CD14-positive monocyte (primary cell): ENCODE results near the gene SLC31A1. TPM values are rescaled to one million over a fixed set of nuclear protein-coding genes. Genes with fewer than 3 reads are reported as not detected.
A peak's percentile ranks its signal among the peaks of the same experiment; 100 is the strongest.

ENCODE experiments used
- DNase-seq, 3 donors: peaks; one replicate each; pipeline ENCODE4 v3.0.0-alpha.2; 2011 to 2022
- H2AFZ ChIP-seq: 2 replicates; pipeline ENCODE4 v1.6.0; 2012; ENCODE audit warnings: mild to moderate bottlenecking, low read depth, low read length, inconsistent platforms; ENCODE audit not compliant: insufficient read depth, poor library complexity, severe bottlenecking
- H3K27ac ChIP-seq, 2 donors: 1 replicate in 1 of 2; 2 replicates in 1 of 2; pipeline ENCODE4 v1.5.1; 2012 to 2013; ENCODE audit warnings: low read length in 2 of 2, control low read depth in 1 of 2, inconsistent platforms in 1 of 2, low read depth in 1 of 2, mild to moderate bottlenecking in 1 of 2
- H3K27me3 ChIP-seq, 2 donors: one replicate each; pipeline versions ENCODE4 v1.6.0 to v1.6.1; 2011 to 2013; ENCODE audit warnings: low read length in 2 of 2; ENCODE audit not compliant: control insufficient read depth in 2 of 2, insufficient read depth in 2 of 2
- H3K36me3 ChIP-seq, 2 donors: replicated peaks in 1 of 2; 1 replicate in 1 of 2; 2 replicates in 1 of 2; pipeline versions ENCODE4 v1.5.1 to v1.6.1; 2012 to 2013; ENCODE audit warnings: low read length in 2 of 2, control low read depth in 1 of 2, inconsistent platforms in 1 of 2, mild to moderate bottlenecking in 1 of 2; ENCODE audit not compliant: insufficient read depth in 2 of 2, control insufficient read depth in 1 of 2
- H3K4me1 ChIP-seq, 2 donors: 1 replicate in 1 of 2; 2 replicates in 1 of 2; pipeline versions ENCODE4 v1.5.1 to v1.6.1; 2012 to 2013; ENCODE audit warnings: low read length in 2 of 2, control low read depth in 1 of 2, inconsistent platforms in 1 of 2, mild to moderate bottlenecking in 1 of 2, moderate library complexity in 1 of 2; ENCODE audit not compliant: insufficient read depth in 2 of 2, control insufficient read depth in 1 of 2
- H3K4me2 ChIP-seq: replicated peaks from 2 replicates; pipeline ENCODE3; 2012; ENCODE audit warnings: low read length, moderate library complexity, mild to moderate bottlenecking; ENCODE audit not compliant: poor library complexity, severe bottlenecking; ENCODE audit errors: extremely low read depth
- H3K4me3 ChIP-seq, 3 experiments: fragments of 200-600 bp in 1 of 3; sonication (generic) in 1 of 3; replicated peaks in 1 of 3; 1 replicate in 2 of 3; 2 replicates in 1 of 3; pipeline ENCODE4 v1.5.1; 2011 to 2013; ENCODE audit warnings: low read length in 3 of 3, mild to moderate bottlenecking in 3 of 3, control low read depth in 2 of 3, low read depth in 2 of 3, inconsistent platforms in 1 of 3, moderate library complexity in 1 of 3
- H3K79me2 ChIP-seq: 2 replicates; pipeline ENCODE4 v1.6.0; 2012; ENCODE audit warnings: mild to moderate bottlenecking, control low read depth, inconsistent platforms, low read length, moderate library complexity; ENCODE audit not compliant: insufficient read depth
- H3K9ac ChIP-seq: 2 replicates; pipeline ENCODE4 v1.6.0; 2017; ENCODE audit warnings: low read length, mild to moderate bottlenecking; ENCODE audit not compliant: insufficient read depth, poor library complexity, severe bottlenecking
- H3K9me3 ChIP-seq, 2 donors: replicated peaks in 1 of 2; 1 replicate in 1 of 2; 2 replicates in 1 of 2; pipeline versions ENCODE4 v1.5.1 to v1.6.1; 2012 to 2013; ENCODE audit warnings: low read length in 2 of 2, control low read depth in 1 of 2; ENCODE audit not compliant: control insufficient read depth in 1 of 2, insufficient read depth in 1 of 2
- H4K20me1 ChIP-seq: 2 replicates; pipeline ENCODE4 v1.6.0; 2012; ENCODE audit warnings: mild to moderate bottlenecking, low read length, control low read depth, moderate library complexity; ENCODE audit not compliant: insufficient read depth
- H3K27ac Mint-ChIP-seq, 7 donors: one replicate each; pipeline ENCODE4 v1.8.0; 2020; ENCODE audit warnings: mild to moderate bottlenecking in 7 of 7, mixed read lengths in 7 of 7, moderate library complexity in 6 of 7, inconsistent platforms in 2 of 7
- H3K27me3 Mint-ChIP-seq, 3 donors: one replicate each; pipeline ENCODE4 v1.8.0; 2021 to 2022; ENCODE audit warnings: low read depth in 3 of 3, mild to moderate bottlenecking in 3 of 3, mixed read lengths in 3 of 3, moderate library complexity in 3 of 3, inconsistent platforms in 1 of 3
- H3K36me3 Mint-ChIP-seq, 2 donors: one replicate each; pipeline ENCODE4 v1.8.0; 2020; ENCODE audit warnings: mixed read lengths in 2 of 2, inconsistent platforms in 1 of 2, mild to moderate bottlenecking in 1 of 2
- H3K4me1 Mint-ChIP-seq: one replicate; pipeline ENCODE4 v1.8.0; 2020; ENCODE audit warnings: mild to moderate bottlenecking, mixed read lengths
- H3K4me3 Mint-ChIP-seq, 2 donors: one replicate each; pipeline ENCODE4 v1.8.0; 2020; ENCODE audit warnings: mild to moderate bottlenecking in 2 of 2, mixed read lengths in 2 of 2, moderate library complexity in 1 of 2
- H3K9me3 Mint-ChIP-seq, 7 donors: one replicate each; pipeline ENCODE4 v1.8.0; 2020 to 2022; ENCODE audit warnings: mixed read lengths in 7 of 7, mild to moderate bottlenecking in 6 of 7, moderate library complexity in 6 of 7, inconsistent platforms in 2 of 7
- CTCF ChIP-seq: fragments of 200-600 bp; IDR thresholded peaks from one replicate; pipeline ENCODE4 v1.8.0; 2022; ENCODE audit warnings: antibody characterized with exemption, mild to moderate bottlenecking
- WGBS: methylation state at CpG from one replicate; pipeline ENCODE4 v1.1.5; 2013; ENCODE audit warnings: missing lambda C conversion rate; ENCODE audit not compliant: insufficient coverage; 5-methylcytosine and 5-hydroxymethylcytosine counted together
- intact Hi-C, 2 donors: fragments of 100-400 bp; cut with micrococcal nuclease; formaldehyde crosslinking; loops; one replicate each; pipeline versions ENCODE4 v1.15.0 to v1.15.1; 2023
- polyA plus RNA-seq, 3 donors: library from polyadenylated mRNA; depleted of rRNA in 1 of 3; unstranded in 2 of 3; stranded (reverse) in 1 of 3; fragments of 300-500 nt in 2 of 3; fragments of >200 nt in 1 of 3; fragmentation: Illumina TruSeq in 2 of 3; gene quantifications; 1 replicate in 2 of 3; 2 replicates in 1 of 3; pipeline ENCODE4 v1.2.3, GENCODE V29; 2012 to 2021

The SLC31A1 gene
- polyA plus RNA-seq, 3 donors = 20.4 to 49.0 (median 38.8) TPM

- Mint-ChIP-seq H3K27ac (peak overlapping the region in 1 of 7 donors; percentile 33), H3K27me3 (peaks cover 0 to 3% (median 2%) of the 10 kb centered on the region in 3 donors), H3K36me3 (peaks cover 13 to 21% of the 10 kb centered on the region in 2 donors), H3K9me3 (no peaks in the 10 kb centered on the region), H3K4me3 (no peak overlapping the region), H3K4me1 (peaks cover 9% of the 10 kb centered on the region)
- Histone ChIP-seq H3K4me1 (peaks cover 7 to 9% of the 10 kb centered on the region in 2 donors), H3K9me3 (no peaks in the 10 kb centered on the region), H3K79me2 (no peaks in the 10 kb centered on the region), H3K4me2 (no peak overlapping the region), H3K4me3 (no peak overlapping the region), H3K36me3 (peaks cover 20 to 22% of the 10 kb centered on the region in 2 donors), H4K20me1 (no peaks in the 10 kb centered on the region), H3K27ac (no peak overlapping the region), H2AFZ (no peak overlapping the region), H3K9ac (no peak overlapping the region), H3K27me3 (no peaks in the 10 kb centered on the region)
- no peak for DNase-seq
- 88% methylated on average over 6 of the region's 9 CpGs for WGBS
- TF ChIP-seq CTCF = no peak
- intact Hi-C loops = no loop called here
These were observed 75.6 kb downstream of the SLC31A1 start for GRCh38 chr9:113296796-113297558.

GRCh38 chr9:113298311-113298710 lies 77.0 kb downstream of the SLC31A1 start:
- intact Hi-C loops = no loop called here
- Histone ChIP-seq H3K9ac (no peak overlapping the region), H2AFZ (no peak overlapping the region), H3K4me3 (no peak overlapping the region), H3K4me2 (no peak overlapping the region), H3K27me3 (no peaks in the 10 kb centered on the region), H3K9me3 (no peaks in the 10 kb centered on the region), H3K79me2 (no peaks in the 10 kb centered on the region), H3K36me3 (peaks cover 6 to 9% of the 10 kb centered on the region in 2 donors), H3K4me1 (peaks cover 7 to 9% of the 10 kb centered on the region in 2 donors), H4K20me1 (no peaks in the 10 kb centered on the region), H3K27ac (no peak overlapping the region)
- DNase-seq = no peak
- Mint-ChIP-seq H3K27me3 (peaks cover 3% of the 10 kb centered on the region in 3 donors), H3K27ac (no peak overlapping the region), H3K36me3 (peaks cover 3 to 9% of the 10 kb centered on the region in 2 donors), H3K9me3 (no peaks in the 10 kb centered on the region), H3K4me3 (no peak overlapping the region), H3K4me1 (peaks cover 9% of the 10 kb centered on the region)
- WGBS = 91% methylated on average over 8 of the region's 8 CpGs
- TF ChIP-seq CTCF = no peak
